ENCODE results near the gene NATD1. TPM values are rescaled to one million over a fixed set of nuclear protein-coding genes. Genes with fewer than 3 reads are reported as not detected.

Gene NATD1
- total and polyA plus RNA-seq, 10 of the 15 experiments (the other 5 are each of a cell fraction or from before 2014, with no cell fraction given): 0.02 to 0.33 (median 0.15) TPM

DNA sequence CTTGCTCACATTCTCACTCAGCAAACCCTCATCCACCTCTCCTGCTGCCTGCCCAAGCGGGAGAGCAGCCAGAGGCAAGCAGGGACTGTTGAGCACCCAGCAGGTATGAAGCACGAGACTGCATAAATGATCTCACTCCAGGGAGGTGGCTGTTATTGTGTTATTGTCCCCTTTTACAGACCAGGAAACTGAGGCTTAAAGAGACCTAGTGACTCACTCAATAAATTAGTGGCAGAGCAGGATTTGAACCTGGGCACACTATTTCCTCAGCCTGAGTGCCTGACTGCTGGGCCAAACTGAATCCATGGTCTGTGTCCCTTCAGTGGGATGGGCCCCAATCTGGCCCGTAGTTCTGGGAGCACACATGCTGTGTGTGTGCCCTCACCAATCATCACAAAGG, 19.0 kb upstream of the NATD1 start:
- ChIA-PET POLR2A (no interaction called here), CTCF (no interaction called here), SMC1A (ENCODE audit: uncharacterized antibody, unreplicated experiment) (no interaction called here), RAD21 (ENCODE audit: unreplicated experiment) (no interaction called here)
- BruUV-seq (replicated peaks): no TSS peak
- Histone ChIP-seq H3K27ac (ENCODE audit: control insufficient read depth, insufficient read depth) (no peak overlapping the region), H4K20me1 (ENCODE audit: control insufficient read depth, insufficient read depth) (no peaks in the 10 kb centered on the region), H3K9ac (ENCODE audit: control insufficient read depth, insufficient read depth, low read length) (no peak overlapping the region), H3K79me2 (ENCODE audit: control insufficient read depth, insufficient read depth, low read length) (no peaks in the 10 kb centered on the region), H2AFZ (ENCODE audit: control insufficient read depth, low read depth, low read length) (no peak overlapping the region), H3K27me3 (replicated peaks in 1 of 2; ENCODE audit: control insufficient read depth in 2 of 2, insufficient read depth in 2 of 2, low read length in 1 of 2) (peaks cover 0 to 5% of the 10 kb centered on the region in 2 experiments; a peak in 3 of 4 replicates), H3K4me2 (ENCODE audit: control insufficient read depth, insufficient read depth) (no peak overlapping the region), H3K9me3 (replicated peaks; ENCODE audit: control insufficient read depth, insufficient read depth, low read length) (no peaks in the 10 kb centered on the region), H3K36me3 (ENCODE audit: control insufficient read depth in 2 of 2, insufficient read depth in 2 of 2, low read length in 1 of 2) (no peaks in the 10 kb centered on the region), H3K4me3 (no peak overlapping the region), H3K4me1 (ENCODE audit: control insufficient read depth, insufficient read depth, low read length) (peaks cover 17% of the 10 kb centered on the region)
- TF ChIP-seq BHLHE40 (IDR thresholded peaks at IDR 0.05; ENCODE audit: borderline replicate concordance in 1 of 2, low read depth in 2 of 2, low read length in 1 of 2): no peak
- no peak for TF ChIP-seq RELA (IDR thresholded peaks at IDR 0.05; ENCODE audit: borderline replicate concordance, partially characterized antibody)
- DNase-seq (ENCODE audit: low read depth, low spot score) (no peak), FAIRE-seq (no peak), ATAC-seq (no peak)
- 26% methylated on average over 3 of the region's 3 CpGs for WGBS (ENCODE audit: insufficient coverage, insufficient replicate concordance, low lambda C conversion rate, missing lambda C conversion rate)
- intact Hi-C loops (cut with micrococcal nuclease; ENCODE audit: unreplicated experiment): no loop called here
- in situ Hi-C loops (cut with MboI): loop anchor here (10.0 kb wide), 2 partner anchors 53 to 243 kb away; no protein-coding TSS in a partner anchor

DNA sequence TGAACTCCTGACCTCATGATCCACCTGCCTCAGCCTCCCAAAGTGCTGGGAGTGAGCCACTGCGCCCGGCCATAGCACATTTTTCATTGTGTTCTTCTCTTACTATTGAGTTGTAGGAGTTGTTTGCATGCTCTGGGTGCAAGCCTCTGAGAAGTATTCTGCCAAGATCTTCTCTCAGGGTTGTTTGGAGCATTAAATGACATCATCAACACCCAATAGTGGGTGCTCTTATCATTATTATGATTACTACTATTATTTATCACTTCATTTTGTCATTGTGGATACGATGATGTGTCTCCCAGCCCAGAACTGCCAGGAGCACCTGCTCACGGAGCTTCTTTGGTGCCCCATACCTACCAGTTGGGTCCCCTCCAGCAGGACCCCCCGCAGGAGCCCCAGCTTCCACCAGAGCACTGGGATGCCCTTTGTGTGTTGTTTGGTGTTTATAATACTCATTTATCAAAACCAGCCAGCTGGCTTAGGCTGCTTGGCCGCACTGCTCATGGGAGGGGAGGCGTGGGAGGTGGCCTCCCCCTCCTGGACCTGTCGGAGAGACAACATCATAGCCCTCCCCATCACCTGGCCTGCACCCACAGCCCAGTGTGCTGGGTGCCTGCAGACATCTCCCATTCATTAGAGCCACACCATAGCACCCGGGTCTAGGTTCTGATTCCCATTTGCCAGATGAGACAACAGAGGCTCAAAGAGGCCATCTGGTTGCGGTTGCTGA, 18.4 kb upstream of the NATD1 start:
- H4K20me1 ChIP-seq (ENCODE audit: control insufficient read depth, insufficient read depth): no peaks in the 10 kb centered on the region
- no peaks in the 10 kb centered on the region for H3K79me2 ChIP-seq (ENCODE audit: control insufficient read depth, insufficient read depth, low read length)
- H3K4me2 ChIP-seq (ENCODE audit: control insufficient read depth, insufficient read depth): no peak overlapping the region
- H3K4me1 ChIP-seq (ENCODE audit: control insufficient read depth, insufficient read depth, low read length): peaks cover 17% of the 10 kb centered on the region
- in situ Hi-C loops (cut with MboI): loop anchor here (10.0 kb wide), 2 partner anchors 53 to 243 kb away; no protein-coding TSS in a partner anchor
- ATAC-seq (no peak), FAIRE-seq (no peak), DNase-seq (ENCODE audit: low read depth, low spot score) (no peak)
- TF ChIP-seq SMC3 (IDR thresholded peaks at IDR 0.05; ENCODE audit: borderline replicate concordance, low read length) (no peak), NFYA (IDR thresholded peaks at IDR 0.05; ENCODE audit: borderline replicate concordance, low read depth, low read length) (no peak), HDAC6 (IDR thresholded peaks at IDR 0.05; ENCODE audit: unreplicated experiment) (no peak), HDAC2 (IDR thresholded peaks at IDR 0.05) (no peak), ZSCAN29 (IDR thresholded peaks at IDR 0.05) (no peak), POLR2A (IDR thresholded peaks at IDR 0.05; ENCODE audit: low read depth, low read length) (no peak), ETV6 (conservative IDR thresholded peaks at IDR 0.05 in 1 of 2, IDR thresholded peaks at IDR 0.05 in 1 of 2; ENCODE audit: borderline replicate concordance in 1 of 2, low read depth in 1 of 2) (no peak), ZNF384 (IDR thresholded peaks at IDR 0.05; ENCODE audit: borderline replicate concordance, low read depth, low read length) (no peak)
- TF ChIP-seq, protein P1, sequence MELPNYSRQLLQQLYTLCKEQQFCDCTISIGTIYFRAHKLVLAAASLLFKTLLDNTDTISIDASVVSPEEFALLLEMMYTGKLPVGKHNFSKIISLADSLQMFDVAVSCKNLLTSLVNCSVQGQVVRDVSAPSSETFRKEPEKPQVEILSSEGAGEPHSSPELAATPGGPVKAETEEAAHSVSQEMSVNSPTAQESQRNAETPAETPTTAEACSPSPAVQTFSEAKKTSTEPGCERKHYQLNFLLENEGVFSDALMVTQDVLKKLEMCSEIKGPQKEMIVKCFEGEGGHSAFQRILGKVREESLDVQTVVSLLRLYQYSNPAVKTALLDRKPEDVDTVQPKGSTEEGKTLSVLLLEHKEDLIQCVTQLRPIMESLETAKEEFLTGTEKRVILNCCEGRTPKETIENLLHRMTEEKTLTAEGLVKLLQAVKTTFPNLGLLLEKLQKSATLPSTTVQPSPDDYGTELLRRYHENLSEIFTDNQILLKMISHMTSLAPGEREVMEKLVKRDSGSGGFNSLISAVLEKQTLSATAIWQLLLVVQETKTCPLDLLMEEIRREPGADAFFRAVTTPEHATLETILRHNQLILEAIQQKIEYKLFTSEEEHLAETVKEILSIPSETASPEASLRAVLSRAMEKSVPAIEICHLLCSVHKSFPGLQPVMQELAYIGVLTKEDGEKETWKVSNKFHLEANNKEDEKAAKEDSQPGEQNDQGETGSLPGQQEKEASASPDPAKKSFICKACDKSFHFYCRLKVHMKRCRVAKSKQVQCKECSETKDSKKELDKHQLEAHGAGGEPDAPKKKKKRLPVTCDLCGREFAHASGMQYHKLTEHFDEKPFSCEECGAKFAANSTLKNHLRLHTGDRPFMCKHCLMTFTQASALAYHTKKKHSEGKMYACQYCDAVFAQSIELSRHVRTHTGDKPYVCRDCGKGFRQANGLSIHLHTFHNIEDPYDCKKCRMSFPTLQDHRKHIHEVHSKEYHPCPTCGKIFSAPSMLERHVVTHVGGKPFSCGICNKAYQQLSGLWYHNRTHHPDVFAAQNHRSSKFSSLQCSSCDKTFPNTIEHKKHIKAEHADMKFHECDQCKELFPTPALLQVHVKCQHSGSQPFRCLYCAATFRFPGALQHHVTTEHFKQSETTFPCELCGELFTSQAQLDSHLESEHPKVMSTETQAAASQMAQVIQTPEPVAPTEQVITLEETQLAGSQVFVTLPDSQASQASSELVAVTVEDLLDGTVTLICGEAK (IDR thresholded peaks at IDR 0.05; ENCODE audit: borderline replicate concordance): no peak
- no TSS peak for BruUV-seq (replicated peaks)
- no peak overlapping the region for H3K27ac ChIP-seq (ENCODE audit: control insufficient read depth, insufficient read depth)
- CTCF ChIA-PET: no interaction called here
- H3K36me3 ChIP-seq (ENCODE audit: control insufficient read depth in 2 of 2, insufficient read depth in 2 of 2, low read length in 1 of 2): no peaks in the 10 kb centered on the region
- peaks cover 0 to 4% of the 10 kb centered on the region in 2 experiments; a peak in 2 of 4 replicates for H3K27me3 ChIP-seq (replicated peaks in 1 of 2; ENCODE audit: control insufficient read depth in 2 of 2, insufficient read depth in 2 of 2, low read length in 1 of 2)
- no peak overlapping the region for H3K4me3 ChIP-seq
- intact Hi-C loops (cut with micrococcal nuclease; ENCODE audit: unreplicated experiment): no loop called here
- POLR2A ChIA-PET: no interaction called here
- WGBS (ENCODE audit: insufficient coverage, insufficient replicate concordance, low lambda C conversion rate, missing lambda C conversion rate): 70% methylated on average over 10 of the region's 10 CpGs
- H2AFZ ChIP-seq (ENCODE audit: control insufficient read depth, low read depth, low read length): no peak overlapping the region
- RAD21 ChIA-PET (ENCODE audit: unreplicated experiment): no interaction called here
- SMC1A ChIA-PET (ENCODE audit: uncharacterized antibody, unreplicated experiment): no interaction called here
- H3K9me3 ChIP-seq (replicated peaks; ENCODE audit: control insufficient read depth, insufficient read depth, low read length): no peaks in the 10 kb centered on the region
- H3K9ac ChIP-seq (ENCODE audit: control insufficient read depth, insufficient read depth, low read length): no peak overlapping the region
